CD1c-positive myeloid dendritic cell (primary cell): Measurements from ENCODE around the gene HS3ST6.
"Not testable (repeated sequence)": the region's sequence is repeated elsewhere in the genome, so short reads cannot be mapped to it uniquely, and the experiment has no call there.

Source experiments
- DNase-seq: peaks from one replicate; pipeline ENCODE4 v3.0.0-alpha.2; 2016; ENCODE audit errors: extremely low spot score

HS3ST6 gene

DNA sequence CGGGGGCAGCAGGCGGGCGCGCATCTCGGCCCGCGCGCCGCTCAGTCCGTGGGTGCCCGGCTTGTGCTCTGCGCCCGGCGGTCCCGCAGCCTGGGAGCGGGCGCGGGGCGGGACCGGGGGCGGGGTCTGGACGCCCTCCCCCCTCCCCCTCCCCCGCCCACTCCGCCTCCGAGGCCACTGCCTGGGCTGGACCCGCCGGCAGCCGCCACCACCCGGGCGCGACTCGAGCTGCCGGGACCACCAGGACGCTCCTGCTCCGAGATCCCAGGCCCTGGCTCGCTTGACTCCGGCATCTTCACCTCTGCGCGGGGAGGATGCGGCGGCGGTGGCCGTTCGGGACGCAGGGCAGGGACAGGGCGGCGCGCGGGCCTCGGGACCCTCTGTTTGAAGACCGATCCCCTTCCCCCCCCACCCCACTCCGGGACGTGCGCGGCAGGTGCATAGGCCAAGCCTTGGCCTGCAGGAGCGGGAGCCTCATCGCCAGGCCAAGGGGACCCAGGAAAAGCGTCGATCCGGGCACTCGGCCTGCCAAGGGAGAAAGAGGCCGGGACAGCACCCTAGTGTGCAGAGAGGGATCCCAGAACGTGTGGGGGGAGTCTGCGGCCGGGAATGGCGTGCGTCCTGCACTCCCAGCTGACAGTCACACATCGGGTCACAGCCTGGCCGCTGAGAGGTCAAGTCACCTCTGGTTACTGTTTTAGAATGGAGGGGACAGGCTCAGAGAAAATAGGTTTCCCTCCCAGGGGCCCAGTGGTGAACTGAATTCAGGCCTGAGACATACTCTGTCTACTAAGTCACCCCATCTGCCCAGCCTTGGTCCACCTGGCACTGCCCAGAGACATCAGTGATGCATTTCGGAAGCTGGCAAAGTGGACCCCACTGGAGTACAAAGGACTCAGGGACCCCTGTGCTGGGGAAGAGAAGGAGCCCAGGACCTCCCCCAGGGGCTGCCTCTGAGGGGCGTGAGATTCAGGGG, at the start of gene HS3ST6:
Gene HS3ST6, minus strand, starts transcription at position 65 of the 976 bp plus-strand sequence. CDS start 92 bp downstream, outside the sequence.
- DNase-seq, result no peak

DNA sequence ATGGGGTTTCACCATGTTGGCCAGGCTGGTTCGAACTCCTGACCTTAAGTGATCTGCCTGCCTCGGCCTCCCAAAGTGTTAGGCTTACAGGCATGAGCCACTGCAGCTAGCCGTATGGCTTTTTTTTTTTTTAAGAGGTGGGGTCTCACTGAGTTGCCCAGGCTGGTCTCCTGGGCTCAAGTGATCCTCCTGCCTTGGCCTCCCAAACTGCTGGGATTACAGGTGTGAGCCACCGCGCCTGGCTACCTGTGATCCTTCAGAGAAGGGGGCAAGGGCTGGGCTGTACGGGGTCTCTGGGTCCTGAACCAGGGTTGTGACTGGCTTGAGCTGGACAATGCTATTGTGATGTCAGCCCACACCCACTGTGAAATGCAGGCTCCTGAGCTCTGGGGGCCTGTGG, 48.2 kb upstream of the HS3ST6 start, which contains the start of gene RNF151:
Gene RNF151, plus strand, starts transcription at position 397 of the 400 bp plus-strand sequence. CDS start 26 bp downstream, outside the sequence.
- DNase-seq, result no peak

DNA sequence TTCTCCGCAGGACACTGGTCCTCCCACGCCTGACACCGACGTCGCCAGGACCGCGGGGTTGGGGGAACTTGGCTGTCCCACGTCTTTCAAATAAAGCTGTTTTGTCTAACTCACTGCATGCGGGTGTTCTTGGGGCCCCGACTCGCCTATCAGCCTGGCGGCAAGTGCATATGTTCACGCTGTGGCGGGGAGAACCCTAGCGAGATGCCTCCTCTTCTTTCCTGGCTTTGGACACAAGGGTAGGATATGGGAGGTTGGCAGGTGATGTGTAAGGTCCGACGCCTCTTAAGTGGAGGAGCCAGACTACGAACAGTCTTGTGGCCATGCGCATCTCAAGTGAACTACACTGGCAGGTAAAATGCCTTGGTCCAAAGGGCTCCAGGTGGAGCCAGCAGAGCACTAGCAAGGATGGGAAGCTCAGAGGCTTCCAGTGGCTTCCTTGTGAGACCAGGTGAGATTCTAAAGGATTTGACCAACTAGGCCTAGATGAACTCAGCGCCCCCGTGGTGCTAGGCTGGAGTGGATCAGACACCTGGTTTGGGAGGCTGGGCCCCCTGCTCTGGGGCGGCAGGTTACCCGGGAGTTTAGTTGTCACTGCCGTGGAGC, 47.3 kb upstream of the HS3ST6 start:
- DNase-seq, result peak; percentile 45

- DNase-seq, result peak; percentile 99
Observed at GRCh38 chr16:1964506-1965395, 46.5 kb upstream of the HS3ST6 start, which contains the start of gene RPS2. RPS2 (minus strand) TSS chr16:1964826; CDS start chr16:1964625, 201 bp downstream.

GRCh38 chr16:1963806-1964505, 45.7 kb upstream of the HS3ST6 start:
- DNase-seq, result peak; percentile 43

- not testable (repeated sequence) for DNase-seq
Observed at GRCh38 chr16:1962161-1963153, 44.2 kb upstream of the HS3ST6 start.

DNA sequence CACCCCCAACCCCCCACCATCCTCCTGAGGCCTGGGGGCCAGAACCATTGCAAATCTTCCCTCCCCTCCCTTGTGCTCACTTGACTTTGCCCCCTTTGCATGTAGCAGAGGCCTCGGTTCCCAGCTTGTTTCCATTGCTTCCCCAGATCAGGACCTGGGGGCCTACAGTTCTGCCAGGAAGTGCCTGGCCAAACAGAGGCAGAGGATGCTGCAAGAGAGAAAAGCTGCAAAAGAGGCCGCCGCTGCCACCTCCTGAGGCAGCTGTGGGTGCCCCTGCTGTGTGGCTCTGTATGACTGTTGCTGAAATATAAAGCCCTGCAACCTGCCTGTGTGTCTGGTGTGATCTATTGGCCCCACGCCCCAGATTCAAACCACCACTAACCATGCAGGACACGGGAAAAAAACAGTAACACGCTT, 43.4 kb upstream of the HS3ST6 start:
- DNase-seq, result no peak

- no peak for DNase-seq
Observed at GRCh38 chr16:1960665-1961630, 42.7 kb upstream of the HS3ST6 start.

DNA sequence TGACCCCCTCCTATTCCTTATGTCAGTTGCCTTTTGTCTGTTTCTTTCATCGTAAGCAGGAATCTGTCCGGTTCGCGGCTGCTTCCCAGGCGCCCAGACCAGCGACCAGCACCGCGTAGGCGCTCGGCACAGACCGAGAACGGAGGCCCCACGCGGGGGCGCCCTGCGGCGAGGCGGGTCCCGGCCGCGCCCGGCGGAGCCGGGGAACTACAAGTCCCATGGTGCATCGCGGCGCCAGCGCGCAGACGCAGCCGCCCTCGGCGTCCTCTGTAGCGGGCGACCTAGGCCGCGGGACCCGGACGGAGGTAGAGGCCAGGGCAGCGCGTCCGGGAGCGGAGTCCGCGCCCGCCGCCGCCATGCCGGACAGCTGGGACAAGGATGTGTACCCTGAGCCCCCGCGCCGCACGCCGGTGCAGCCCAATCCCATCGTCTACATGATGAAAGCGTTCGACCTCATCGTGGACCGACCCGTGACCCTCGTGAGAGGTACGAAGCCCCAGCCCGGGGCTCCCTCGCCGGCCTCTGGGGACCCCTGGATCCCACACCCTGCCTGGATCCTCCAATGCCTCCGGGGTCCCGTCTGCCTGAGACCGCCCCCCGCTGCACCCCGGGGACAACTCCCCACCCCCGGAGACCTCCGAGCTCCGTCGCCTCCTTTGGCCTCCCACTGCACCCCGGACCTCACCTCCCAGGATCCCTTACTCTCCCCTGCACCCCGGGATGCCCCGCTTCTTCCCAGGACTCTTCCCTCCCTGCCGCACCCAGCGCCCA, 41.2 kb upstream of the HS3ST6 start, which contains the start of gene NDUFB10:
Gene NDUFB10, plus strand, starts transcription at position 270 of the 771 bp plus-strand sequence. Its CDS starts 87 bp downstream, at position 357.
- DNase-seq, result peak; percentile 96

DNA sequence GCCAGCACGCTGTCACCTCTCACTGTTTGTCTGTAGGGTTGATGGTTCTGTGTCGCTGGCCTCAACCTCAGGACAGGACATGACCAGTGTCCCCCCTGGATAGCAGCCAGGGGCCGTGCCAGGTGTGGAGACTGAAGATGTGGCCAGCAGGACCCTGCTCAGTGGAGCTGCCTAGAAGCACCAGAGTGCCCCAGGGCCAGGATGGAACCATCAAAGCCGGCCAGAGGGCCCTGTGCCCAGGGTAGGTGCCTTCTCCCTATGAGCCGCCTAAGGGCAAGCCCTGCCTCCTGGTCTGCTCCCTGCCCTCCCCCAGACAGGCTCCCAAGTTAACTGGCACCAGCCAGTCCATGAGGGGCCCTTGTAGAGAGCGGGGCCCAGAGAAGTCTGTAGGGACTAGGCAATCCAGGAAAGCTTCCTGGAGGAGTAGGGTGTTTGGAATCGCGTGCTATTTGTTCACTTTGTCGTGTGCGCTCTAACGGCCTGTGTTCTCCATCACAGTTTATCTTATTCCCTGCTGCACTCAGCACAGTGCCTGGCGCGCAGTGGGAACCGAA, 40.6 kb upstream of the HS3ST6 start:
- no peak for DNase-seq

- DNase-seq, result not testable (repeated sequence)
Observed at GRCh38 chr16:1958143-1958491, 39.9 kb upstream of the HS3ST6 start.

- not testable (repeated sequence) for DNase-seq
Observed at GRCh38 chr16:1957434-1958142, 39.4 kb upstream of the HS3ST6 start.

DNA sequence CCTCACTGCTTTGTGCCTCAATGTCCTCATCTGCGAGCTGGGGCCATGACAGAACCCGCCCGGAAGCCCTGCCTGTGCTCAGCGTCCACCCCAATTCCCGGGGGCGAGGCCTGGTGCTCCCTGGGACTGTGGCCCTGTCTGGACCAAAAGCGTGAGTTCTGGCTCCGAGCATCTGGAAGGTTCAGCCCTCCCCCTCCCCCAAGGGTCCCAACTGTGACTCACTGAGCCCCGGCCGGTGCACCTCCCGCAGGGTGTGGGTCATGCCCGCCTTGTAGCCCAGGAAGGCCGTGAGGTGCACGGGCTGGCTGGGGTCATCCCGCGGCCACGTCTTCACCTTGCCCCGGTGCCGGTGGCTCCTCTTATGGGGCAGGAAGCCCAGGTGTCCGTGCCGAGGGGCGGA, 35.5 kb upstream of the HS3ST6 start:
- no peak for DNase-seq

DNA sequence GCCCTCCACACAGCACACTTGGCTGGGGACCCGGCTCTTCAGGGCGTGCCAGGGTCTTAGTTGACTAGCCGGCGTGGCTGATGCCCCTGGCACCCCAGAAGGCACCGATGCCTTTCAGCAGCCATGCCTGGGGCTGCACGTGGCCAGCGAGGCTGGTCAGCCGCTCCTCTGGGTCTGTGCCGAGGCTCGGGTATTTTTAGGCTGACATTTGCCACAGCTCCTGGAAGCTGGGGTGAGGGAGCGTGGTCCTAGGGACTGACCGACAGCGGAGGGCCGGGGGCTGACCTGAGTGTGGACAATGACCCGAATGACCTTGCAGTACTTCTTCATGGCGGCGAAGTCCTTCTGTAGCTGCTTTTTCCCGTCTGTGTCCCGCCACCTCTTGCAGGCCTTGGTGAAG, 32.3 kb upstream of the HS3ST6 start:
- no peak for DNase-seq

- DNase-seq, result no peak
Observed at GRCh38 chr16:1950047-1950446, 31.8 kb upstream of the HS3ST6 start.

GRCh38 chr16:1949507-1949906, 31.3 kb upstream of the HS3ST6 start:
- DNase-seq, result no peak

DNA sequence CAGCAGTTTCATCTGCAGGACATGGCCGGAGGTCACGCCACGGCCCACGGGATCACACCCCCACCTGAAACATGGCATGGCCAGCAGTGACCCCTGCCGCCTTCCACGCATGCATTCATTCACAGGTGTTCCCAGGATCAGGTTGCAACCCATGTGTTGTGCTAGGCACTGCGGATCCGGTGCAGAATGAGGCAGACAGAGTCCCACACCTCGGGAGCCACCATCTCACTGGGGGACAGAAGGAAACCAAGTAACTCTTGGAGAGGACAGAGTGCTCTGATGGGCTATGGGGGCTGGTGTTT, 29.1 kb upstream of the HS3ST6 start:
- no peak for DNase-seq
